ENCODE results near the gene TIMM22.

DNA sequence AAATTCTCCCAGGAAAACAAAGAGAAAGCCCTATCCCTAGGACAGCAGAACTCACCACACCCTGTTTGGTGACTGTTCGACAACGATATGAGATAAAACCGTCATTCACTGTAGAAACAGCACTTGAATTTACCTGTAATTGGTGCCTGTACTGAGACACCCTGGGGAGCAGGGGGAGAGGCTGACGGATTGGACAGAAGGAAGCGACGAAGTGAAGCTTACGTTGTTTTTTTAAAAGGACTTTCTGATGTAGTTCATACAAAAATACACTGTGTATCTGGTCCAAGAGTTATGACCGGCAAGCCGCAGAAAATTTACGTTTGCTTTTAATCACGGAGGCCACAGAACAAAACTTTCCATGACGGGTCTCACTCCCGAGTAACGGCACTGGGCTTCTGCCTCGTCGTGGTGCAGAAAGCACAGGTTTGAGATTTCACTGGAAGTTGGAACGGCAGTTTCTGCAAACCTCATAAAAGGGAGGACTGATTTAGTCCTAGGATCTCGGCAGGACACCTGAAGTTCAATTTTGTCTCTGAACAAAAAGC, 27.0 kb upstream of the TIMM22 start:
- TF ChIP-seq, protein P1, sequence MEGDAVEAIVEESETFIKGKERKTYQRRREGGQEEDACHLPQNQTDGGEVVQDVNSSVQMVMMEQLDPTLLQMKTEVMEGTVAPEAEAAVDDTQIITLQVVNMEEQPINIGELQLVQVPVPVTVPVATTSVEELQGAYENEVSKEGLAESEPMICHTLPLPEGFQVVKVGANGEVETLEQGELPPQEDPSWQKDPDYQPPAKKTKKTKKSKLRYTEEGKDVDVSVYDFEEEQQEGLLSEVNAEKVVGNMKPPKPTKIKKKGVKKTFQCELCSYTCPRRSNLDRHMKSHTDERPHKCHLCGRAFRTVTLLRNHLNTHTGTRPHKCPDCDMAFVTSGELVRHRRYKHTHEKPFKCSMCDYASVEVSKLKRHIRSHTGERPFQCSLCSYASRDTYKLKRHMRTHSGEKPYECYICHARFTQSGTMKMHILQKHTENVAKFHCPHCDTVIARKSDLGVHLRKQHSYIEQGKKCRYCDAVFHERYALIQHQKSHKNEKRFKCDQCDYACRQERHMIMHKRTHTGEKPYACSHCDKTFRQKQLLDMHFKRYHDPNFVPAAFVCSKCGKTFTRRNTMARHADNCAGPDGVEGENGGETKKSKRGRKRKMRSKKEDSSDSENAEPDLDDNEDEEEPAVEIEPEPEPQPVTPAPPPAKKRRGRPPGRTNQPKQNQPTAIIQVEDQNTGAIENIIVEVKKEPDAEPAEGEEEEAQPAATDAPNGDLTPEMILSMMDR (IDR thresholded peaks at IDR 0.05; ENCODE audit: extremely low read depth in 1 of 2, insufficient read depth in 1 of 2, low read depth in 1 of 2, low read length in 2 of 2) = no peak
- TF ChIP-seq EZH2 (IDR thresholded peaks at IDR 0.05; ENCODE audit: borderline replicate concordance, low read depth, low read length, severe bottlenecking) (no peak), POLR2A (IDR thresholded peaks at IDR 0.05; ENCODE audit: low read depth, low read length) (no peak)
